IMR-90 (cell line): ENCODE data around the gene PXN. TPM values are rescaled to one million over a fixed set of nuclear protein-coding genes. Genes with fewer than 3 reads are reported as not detected.

ENCODE experiments used
- ATAC-seq: fragments of 200-7000 bp; cut with Tn5 transposase; 2 replicates; pipeline ENCODE4 v1.9.1; 2020; ENCODE audit warnings: low read depth, mild to moderate bottlenecking, moderate library complexity
- BruUV-seq: library from RNA; stranded (reverse); fragments of 400-500 nt; replicated peaks from 2 replicates; lab custom pipeline; 2021; lab: Mats Ljungman, UMichigan
- CTCF ChIA-PET: fragments of 300-600 bp; formaldehyde crosslinking; extraction: SDS; loops from one replicate; lab custom pipeline; 2021; ENCODE audit warnings: antibody characterized with exemption; lab: Yijun Ruan, JAX
- POLR2A ChIA-PET: fragments of 300-600 bp; sonication (Branson Sonifier 250); formaldehyde crosslinking; loops from one replicate; lab custom pipeline; 2022; ENCODE audit warnings: antibody characterized with exemption; ENCODE audit not compliant: unreplicated experiment; lab: Charles Lee
- DNase-seq: peaks from one replicate; pipeline ENCODE4 v3.0.0; 2013
- H2AFZ ChIP-seq: replicated peaks from 2 replicates; pipeline ENCODE3; 2013; ENCODE audit warnings: low read length, mild to moderate bottlenecking; ENCODE audit not compliant: poor library complexity
- H2AK5ac ChIP-seq: 2 replicates; pipeline ENCODE4 v1.6.1; 2013; ENCODE audit warnings: low read depth, low read length, inconsistent platforms
- H2AK9ac ChIP-seq: replicated peaks from 2 replicates; pipeline ENCODE3; 2013; ENCODE audit warnings: mild to moderate bottlenecking, low read depth, low read length, moderate library complexity; ENCODE audit not compliant: poor library complexity
- H2BK120ac ChIP-seq: 2 replicates; pipeline ENCODE4 v1.6.1; 2013; ENCODE audit warnings: low read depth, low read length, inconsistent platforms
- H2BK15ac ChIP-seq: 3 replicates; pipeline ENCODE4 v1.6.1; 2013; ENCODE audit warnings: low read depth, low read length, inconsistent platforms
- H2BK20ac ChIP-seq: 2 replicates; pipeline ENCODE4 v1.6.1; 2013; ENCODE audit warnings: low read depth, mild to moderate bottlenecking, inconsistent platforms, low read length, moderate library complexity
- H2BK5ac ChIP-seq: 2 replicates; pipeline ENCODE4 v1.6.1; 2013; ENCODE audit warnings: mild to moderate bottlenecking, low read depth, low read length, inconsistent platforms; ENCODE audit not compliant: poor library complexity, severe bottlenecking
- H3K14ac ChIP-seq: replicated peaks from 2 replicates; pipeline ENCODE4 v1.6.1; 2013; ENCODE audit warnings: low read depth, low read length, inconsistent platforms
- H3K18ac ChIP-seq: 2 replicates; pipeline ENCODE4 v1.6.1; 2013; ENCODE audit warnings: low read depth, low read length, control low read depth
- H3K23ac ChIP-seq: 2 replicates; pipeline ENCODE4 v1.6.1; 2013; ENCODE audit warnings: low read depth, low read length, inconsistent platforms
- H3K27ac ChIP-seq: 2 replicates; pipeline ENCODE4 v1.5.1; 2013; ENCODE audit warnings: mild to moderate bottlenecking, control low read depth, low read length; ENCODE audit not compliant: insufficient read depth
- H3K27me3 ChIP-seq: 2 replicates; pipeline ENCODE4 v1.6.1; 2013; ENCODE audit warnings: low read length; ENCODE audit not compliant: control insufficient read depth, insufficient read depth
- H3K36me3 ChIP-seq: 2 replicates; pipeline ENCODE4 v1.6.1; 2013; ENCODE audit warnings: low read length, mixed read lengths; ENCODE audit not compliant: control insufficient read depth, insufficient read depth
- H3K4ac ChIP-seq: 2 replicates; pipeline ENCODE4 v1.6.1; 2013; ENCODE audit warnings: low read depth, low read length, inconsistent platforms
- H3K4me1 ChIP-seq: 2 replicates; pipeline ENCODE4 v1.6.1; 2013; ENCODE audit warnings: low read length, mixed read lengths; ENCODE audit not compliant: control insufficient read depth, insufficient read depth
- H3K4me2 ChIP-seq: 2 replicates; pipeline ENCODE4 v1.6.1; 2013; ENCODE audit warnings: low read depth, mild to moderate bottlenecking, control low read depth, low read length, moderate library complexity
- H3K4me3 ChIP-seq: 2 replicates; pipeline ENCODE4 v1.5.1; 2013; ENCODE audit warnings: low read depth, mild to moderate bottlenecking, control low read depth, low read length, moderate library complexity; ENCODE audit not compliant: insufficient read depth
- H3K56ac ChIP-seq: 2 replicates; pipeline ENCODE4 v1.6.1; 2013; ENCODE audit warnings: low read length, inconsistent platforms; ENCODE audit not compliant: insufficient read depth; ENCODE audit errors: extremely low read depth
- H3K79me1 ChIP-seq, 2 experiments: 2 replicates each; pipeline ENCODE4 v1.6.1; 2013; ENCODE audit warnings: low read length in 2 of 2, inconsistent platforms in 1 of 2, low read depth in 1 of 2
- H3K9ac ChIP-seq: 2 replicates; pipeline ENCODE4 v1.6.1; 2013; ENCODE audit warnings: low read depth, low read length, control low read depth
- H3K9me1 ChIP-seq: 2 replicates; pipeline ENCODE4 v1.6.1; 2013; ENCODE audit warnings: low read length, inconsistent platforms; ENCODE audit not compliant: insufficient read depth
- H3K9me3 ChIP-seq: 2 replicates; pipeline ENCODE4 v1.6.1; 2013; ENCODE audit warnings: low read length; ENCODE audit not compliant: control insufficient read depth, insufficient read depth
- H4K20me1 ChIP-seq: 2 replicates; pipeline ENCODE4 v1.6.1; 2013; ENCODE audit warnings: low read length, inconsistent platforms; ENCODE audit not compliant: insufficient read depth
- H4K5ac ChIP-seq: 2 replicates; pipeline ENCODE4 v1.6.1; 2013; ENCODE audit warnings: mild to moderate bottlenecking, low read depth, low read length, control low read depth
- H4K8ac ChIP-seq, 2 experiments: 2 replicates each; pipeline ENCODE4 v1.6.1; 2013; ENCODE audit warnings: low read depth in 2 of 2, low read length in 2 of 2, control low read depth in 1 of 2, inconsistent platforms in 1 of 2
- H4K91ac ChIP-seq: 2 replicates; pipeline ENCODE4 v1.6.1; 2013; ENCODE audit warnings: low read depth, low read length, inconsistent platforms; ENCODE audit not compliant: insufficient read depth
- BHLHE40 ChIP-seq: fragments of 150-350 bp; IDR thresholded peaks from 2 replicates; pipeline ENCODE4 v1.6.1; 2016; ENCODE audit warnings: mild to moderate bottlenecking, low read depth, low read length
- CEBPB ChIP-seq: IDR thresholded peaks from 2 replicates; pipeline ENCODE4 v1.6.1; 2012; ENCODE audit warnings: low read depth, low read length, improper control_type of control experiment
- CHD1 ChIP-seq: IDR thresholded peaks from 2 replicates; pipeline ENCODE4 v1.6.1; 2012; ENCODE audit warnings: low read depth, low read length, improper control_type of control experiment
- CTCF ChIP-seq: conservative IDR thresholded peaks from 2 replicates; pipeline ENCODE4 v1.5.1; 2012; ENCODE audit warnings: mild to moderate bottlenecking, low read depth, low read length, improper control_type of control experiment
- ELK1 ChIP-seq: fragments of 150-350 bp; IDR thresholded peaks from 2 replicates; pipeline ENCODE4 v1.6.1; 2016; ENCODE audit warnings: low read depth, mild to moderate bottlenecking, low read length, moderate library complexity, borderline replicate concordance
- FOS ChIP-seq: fragments of 150-350 bp; IDR thresholded peaks from 2 replicates; pipeline ENCODE4 v1.6.1; 2016; ENCODE audit warnings: low read depth, low read length
- MAZ ChIP-seq: IDR thresholded peaks from 2 replicates; pipeline ENCODE4 v1.6.1; 2012; ENCODE audit warnings: low read depth, mild to moderate bottlenecking, low read length, improper control_type of control experiment, moderate library complexity, borderline replicate concordance
- MXI1 ChIP-seq: IDR thresholded peaks from 2 replicates; pipeline ENCODE4 v1.6.1; 2012; ENCODE audit warnings: low read depth, mild to moderate bottlenecking, low read length, moderate library complexity, borderline replicate concordance
- POLR2A ChIP-seq: IDR thresholded peaks from 2 replicates; pipeline ENCODE4 v1.6.1; 2012; ENCODE audit warnings: mild to moderate bottlenecking, low read depth, low read length
- RAD21 ChIP-seq: IDR thresholded peaks from 2 replicates; pipeline ENCODE4 v1.6.1; 2012; ENCODE audit warnings: low read length, improper control_type of control experiment
- RCOR1 ChIP-seq: IDR thresholded peaks from 2 replicates; pipeline ENCODE4 v1.6.1; 2012; ENCODE audit warnings: mild to moderate bottlenecking, low read length, improper control_type of control experiment; ENCODE audit not compliant: insufficient replicate concordance
- RFX5 ChIP-seq: IDR thresholded peaks from 2 replicates; pipeline ENCODE4 v1.8.0; 2012; ENCODE audit warnings: low read depth, mild to moderate bottlenecking, low read length, moderate library complexity
- USF2 ChIP-seq: fragments of 150-350 bp; IDR thresholded peaks from 2 replicates; pipeline ENCODE4 v1.6.1; 2017; ENCODE audit warnings: mild to moderate bottlenecking, antibody characterized with exemption, low read length, low read depth
- WGBS, 2 experiments: methylation state at CpG; one replicate each; pipeline versions ENCODE4 v1.1.5 to v1.1.7; 2013; ENCODE audit warnings: missing lambda C conversion rate in 2 of 2; ENCODE audit not compliant: insufficient read length in 1 of 2; ENCODE audit errors: extremely low coverage in 2 of 2; 5-methylcytosine and 5-hydroxymethylcytosine counted together
- dilution Hi-C: fragments of 300-500 bp; cut with HindIII; formaldehyde crosslinking; loops from one replicate; pipeline ENCODE4 v1.14.3; 2018; ENCODE audit warnings: low sequenced_read_pairs; ENCODE audit not compliant: unreplicated experiment
- in situ Hi-C: fragments of 300-500 bp; cut with MboI; formaldehyde crosslinking; loops from 3 replicates; pipeline ENCODE4 v1.14.3; 2019; ENCODE audit warnings: low sequenced_read_pairs, inconsistent platforms, mixed read lengths
- intact Hi-C: fragments of 100-400 bp; cut with micrococcal nuclease; formaldehyde crosslinking; loops from 2 replicates; pipeline ENCODE4 v1.10.0; 2022
- polyA plus RNA-seq, 3 experiments: library from polyadenylated mRNA; depleted of rRNA; stranded (reverse); fragments of >200 nt; gene quantifications; 2 replicates each; pipeline ENCODE4 v1.2.3, GENCODE V29; 2012; ENCODE audit warnings: low replicate concordance in 1 of 3
- total RNA-seq: library from RNA; depleted of rRNA; stranded (reverse); fragments of >200 nt; gene quantifications from 2 replicates; pipeline ENCODE4 v1.2.3, GENCODE V29; 2012

Gene PXN
- total and polyA plus RNA-seq, 2 of the 4 experiments (the other 2 are of a cell fraction), result 46.6 to 134 TPM

- no peak for TF ChIP-seq CHD1
Measured at GRCh38 chr12:120214626-120215356, 50.7 kb downstream of the PXN start (continued).

DNA sequence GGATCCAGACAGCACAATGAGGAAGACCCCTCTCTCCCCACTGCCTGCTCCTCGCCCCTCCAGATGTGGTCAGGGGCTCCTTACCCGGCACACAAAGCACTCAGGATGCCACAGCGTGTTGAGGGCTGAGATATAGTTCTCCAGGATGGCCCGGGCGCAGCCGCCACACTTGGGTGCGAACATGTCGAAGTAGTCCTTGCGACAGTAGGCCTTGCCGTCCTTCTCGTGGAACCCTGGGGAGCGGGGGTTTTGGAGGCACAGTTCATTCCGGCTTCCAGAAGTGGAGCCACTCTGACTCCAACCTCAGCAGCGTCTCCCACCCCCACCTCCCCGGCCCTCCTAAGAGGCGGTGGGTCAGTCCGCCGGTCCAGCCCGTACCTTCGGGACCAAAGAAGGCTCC lies 51.8 kb downstream of the PXN start:
- Histone ChIP-seq H3K4me1 (no peaks in the 10 kb centered on the region), H4K91ac (no peak overlapping the region), H2BK20ac (no peak overlapping the region), H3K4ac (no peak overlapping the region), H3K4me2 (no peak overlapping the region), H2BK5ac (no peak overlapping the region), H3K9ac (no peak overlapping the region), H3K27me3 (no peaks in the 10 kb centered on the region), H3K79me1 (peaks cover 10 to 46% of the 10 kb centered on the region in 2 experiments; a peak in 3 of 4 replicates), H2AFZ (no peak overlapping the region), H3K4me3 (no peak overlapping the region), H3K18ac (no peak overlapping the region), H3K9me3 (no peaks in the 10 kb centered on the region), H3K9me1 (no peaks in the 10 kb centered on the region), H4K8ac (no peak overlapping the region), H2BK15ac (no peak overlapping the region), H3K23ac (no peak overlapping the region), H2AK5ac (no peak overlapping the region), H4K5ac (no peak overlapping the region), H4K20me1 (no peaks in the 10 kb centered on the region; the same call in 1 of the 2 replicates), H3K27ac (no peak overlapping the region), H3K36me3 (peaks cover 65% of the 10 kb centered on the region), H3K56ac (no peak overlapping the region), H2AK9ac (no peak overlapping the region), H2BK120ac (no peak overlapping the region), H3K14ac (no peak overlapping the region)
- BruUV-seq, result no TSS peak
- ChIA-PET CTCF (interaction anchor here (0.7 kb wide), 1 partner anchor 15 kb away, joined by 3 read pairs; no protein-coding TSS in a partner anchor), POLR2A (no interaction called here)
- intact Hi-C loops (no loop called here), in situ Hi-C loops (no loop called here), dilution Hi-C loops (no loop called here)
- WGBS, 2 experiments, result 100% methylated on average over 7 of the region's 20 CpGs; no CpG with 5 or more reads in 1 of the 2 experiments
- DNase-seq, result no peak
- ATAC-seq, result no peak
- TF ChIP-seq USF2 (no peak), POLR2A (no peak), RCOR1 (no peak), BHLHE40 (no peak), FOS (no peak), MAZ (no peak), ELK1 (no peak), CEBPB (no peak), CHD1 (no peak), RAD21 (no peak), CTCF (no peak), MXI1 (no peak), RFX5 (no peak)
